GM12873 (cell line): Measurements from ENCODE around the gene HLA-DMA.

Experiments
- TF ChIP-seq, protein P1 (sequence below): IDR thresholded peaks from 2 replicates; pipeline ENCODE4 v1.5.1; 2012; ENCODE audit warnings: low read depth, mild to moderate bottlenecking, moderate library complexity, low read length, control low read depth; ENCODE audit not compliant: insufficient read depth; ENCODE audit errors: missing control alignments

HLA-DMA gene

GRCh38 chr6:32941214-32941768 is 11.6 kb downstream of the HLA-DMA start:
- TF ChIP-seq, protein P1, sequence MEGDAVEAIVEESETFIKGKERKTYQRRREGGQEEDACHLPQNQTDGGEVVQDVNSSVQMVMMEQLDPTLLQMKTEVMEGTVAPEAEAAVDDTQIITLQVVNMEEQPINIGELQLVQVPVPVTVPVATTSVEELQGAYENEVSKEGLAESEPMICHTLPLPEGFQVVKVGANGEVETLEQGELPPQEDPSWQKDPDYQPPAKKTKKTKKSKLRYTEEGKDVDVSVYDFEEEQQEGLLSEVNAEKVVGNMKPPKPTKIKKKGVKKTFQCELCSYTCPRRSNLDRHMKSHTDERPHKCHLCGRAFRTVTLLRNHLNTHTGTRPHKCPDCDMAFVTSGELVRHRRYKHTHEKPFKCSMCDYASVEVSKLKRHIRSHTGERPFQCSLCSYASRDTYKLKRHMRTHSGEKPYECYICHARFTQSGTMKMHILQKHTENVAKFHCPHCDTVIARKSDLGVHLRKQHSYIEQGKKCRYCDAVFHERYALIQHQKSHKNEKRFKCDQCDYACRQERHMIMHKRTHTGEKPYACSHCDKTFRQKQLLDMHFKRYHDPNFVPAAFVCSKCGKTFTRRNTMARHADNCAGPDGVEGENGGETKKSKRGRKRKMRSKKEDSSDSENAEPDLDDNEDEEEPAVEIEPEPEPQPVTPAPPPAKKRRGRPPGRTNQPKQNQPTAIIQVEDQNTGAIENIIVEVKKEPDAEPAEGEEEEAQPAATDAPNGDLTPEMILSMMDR, result no peak

- TF ChIP-seq, protein P1, result no peak
These were observed 12.2 kb downstream of the HLA-DMA start, which contains the start of gene HLA-DMB for GRCh38 chr6:32940656-32941213. Gene HLA-DMB (minus strand): TSS chr6:32941028. CDS start chr6:32940807, 221 bp downstream.

DNA sequence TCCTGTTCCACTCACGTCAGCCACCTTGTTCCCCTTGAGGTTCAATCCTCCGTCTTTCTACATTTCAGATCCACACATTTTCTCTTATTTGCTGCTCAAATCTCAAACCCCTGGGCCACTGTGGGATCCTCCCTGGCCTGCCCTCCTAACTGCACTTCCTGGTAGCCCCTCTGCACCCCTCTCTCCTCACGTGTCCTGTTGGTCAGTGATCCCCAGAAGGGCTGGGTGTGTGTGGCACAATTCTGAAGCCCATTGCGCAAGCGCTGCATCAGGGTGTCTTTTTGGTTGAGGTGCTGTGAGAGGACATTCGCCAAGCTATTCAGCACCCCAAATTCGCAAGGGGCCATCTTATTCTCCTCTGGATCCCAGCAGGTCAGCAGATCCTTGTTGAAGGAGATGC is 14.4 kb downstream of the HLA-DMA start:
- TF ChIP-seq, protein P1, result no peak

DNA sequence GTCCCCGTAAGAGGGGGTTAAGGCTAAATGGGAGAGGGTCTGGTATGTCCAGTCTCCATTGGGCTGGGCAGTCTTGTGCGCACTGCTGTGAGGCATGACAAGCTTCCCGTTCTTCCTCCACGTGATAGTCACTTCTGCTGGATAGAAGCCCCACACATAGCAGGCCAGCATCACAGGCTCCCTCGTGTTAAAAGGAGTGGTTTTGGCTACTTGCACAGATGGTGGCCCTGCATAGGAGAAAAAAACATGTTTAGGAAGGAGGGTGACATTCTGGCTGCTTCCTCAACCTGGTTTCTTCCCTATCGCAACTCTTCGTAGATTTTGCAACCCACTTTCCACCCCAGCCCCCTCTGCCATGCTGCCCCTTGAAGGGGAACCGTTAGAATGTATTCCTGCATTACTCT is 15.7 kb downstream of the HLA-DMA start:
- TF ChIP-seq, protein P1, result no peak

- TF ChIP-seq, protein P1, result no peak
These were observed 16.4 kb downstream of the HLA-DMA start for GRCh38 chr6:32936239-32937152.

- TF ChIP-seq, protein P1, result no peak
These were observed 17.2 kb downstream of the HLA-DMA start for GRCh38 chr6:32935551-32936238.
